ENCODE measurements around the gene DRD2. TPM values are rescaled to one million over a fixed set of nuclear protein-coding genes. Genes with fewer than 3 reads are reported as not detected.

Gene DRD2
- total RNA-seq, 2 experiments from 2014 or later, result not detected

DNA sequence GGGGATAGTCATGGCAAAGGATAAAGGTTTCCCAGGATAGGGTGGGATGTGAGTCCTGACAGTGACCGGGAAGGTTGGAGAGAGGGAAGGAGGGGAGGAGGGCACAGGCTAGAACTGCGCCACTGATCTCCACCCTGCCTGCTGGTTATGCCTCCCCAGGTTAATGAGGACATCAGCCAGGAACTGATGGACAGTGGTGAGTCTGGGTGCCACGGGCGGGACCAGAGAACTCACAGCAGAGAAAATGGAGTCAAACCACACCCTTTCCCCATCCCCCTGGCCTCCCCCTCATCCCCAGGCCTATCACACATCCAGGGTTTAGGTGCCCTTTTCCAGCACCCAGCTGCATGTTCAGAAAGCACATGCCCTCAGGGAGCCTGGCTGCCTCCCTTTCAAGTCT is 77.4 kb downstream of the DRD2 start:
- H3K27ac Mint-ChIP-seq, result no peak overlapping the region
- TF ChIP-seq, protein P1, sequence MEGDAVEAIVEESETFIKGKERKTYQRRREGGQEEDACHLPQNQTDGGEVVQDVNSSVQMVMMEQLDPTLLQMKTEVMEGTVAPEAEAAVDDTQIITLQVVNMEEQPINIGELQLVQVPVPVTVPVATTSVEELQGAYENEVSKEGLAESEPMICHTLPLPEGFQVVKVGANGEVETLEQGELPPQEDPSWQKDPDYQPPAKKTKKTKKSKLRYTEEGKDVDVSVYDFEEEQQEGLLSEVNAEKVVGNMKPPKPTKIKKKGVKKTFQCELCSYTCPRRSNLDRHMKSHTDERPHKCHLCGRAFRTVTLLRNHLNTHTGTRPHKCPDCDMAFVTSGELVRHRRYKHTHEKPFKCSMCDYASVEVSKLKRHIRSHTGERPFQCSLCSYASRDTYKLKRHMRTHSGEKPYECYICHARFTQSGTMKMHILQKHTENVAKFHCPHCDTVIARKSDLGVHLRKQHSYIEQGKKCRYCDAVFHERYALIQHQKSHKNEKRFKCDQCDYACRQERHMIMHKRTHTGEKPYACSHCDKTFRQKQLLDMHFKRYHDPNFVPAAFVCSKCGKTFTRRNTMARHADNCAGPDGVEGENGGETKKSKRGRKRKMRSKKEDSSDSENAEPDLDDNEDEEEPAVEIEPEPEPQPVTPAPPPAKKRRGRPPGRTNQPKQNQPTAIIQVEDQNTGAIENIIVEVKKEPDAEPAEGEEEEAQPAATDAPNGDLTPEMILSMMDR (IDR thresholded peaks at IDR 0.05), result no peak
- H3K4me3 ChIP-seq (ENCODE audit: low read length), result no peak overlapping the region
- DNase-seq, result no peak
- H3K4me3 Mint-ChIP-seq, result no peak overlapping the region
- no peak for ATAC-seq (ENCODE audit: poor library complexity)
- no peaks in the 10 kb centered on the region for H3K4me1 Mint-ChIP-seq (ENCODE audit: low read depth)
- H3K36me3 ChIP-seq (ENCODE audit: insufficient read depth, low read length), result no peaks in the 10 kb centered on the region
- intact Hi-C loops (cut with DNase I, micrococcal nuclease), result no loop called here
- H3K36me3 Mint-ChIP-seq (ENCODE audit: low read depth), result no peaks in the 10 kb centered on the region
- H3K9me3 Mint-ChIP-seq, result no peaks in the 10 kb centered on the region
- no peaks in the 10 kb centered on the region for H3K9me3 ChIP-seq (ENCODE audit: control insufficient read depth in 1 of 2, insufficient read depth in 1 of 2, low read length in 2 of 2)
- no peak overlapping the region for H3K27ac ChIP-seq (ENCODE audit: low read depth in 1 of 2, low read length in 2 of 2)
- no peaks in the 10 kb centered on the region for H3K27me3 ChIP-seq (ENCODE audit: control insufficient read depth in 1 of 2, insufficient read depth in 2 of 2, low read length in 2 of 2)
- H3K4me1 ChIP-seq (ENCODE audit: insufficient read depth, low read length), result no peaks in the 10 kb centered on the region
- ChIA-PET POLR2A (no interaction called here), CTCF (no interaction called here)
- no peaks in the 10 kb centered on the region for H3K27me3 Mint-ChIP-seq

DNA sequence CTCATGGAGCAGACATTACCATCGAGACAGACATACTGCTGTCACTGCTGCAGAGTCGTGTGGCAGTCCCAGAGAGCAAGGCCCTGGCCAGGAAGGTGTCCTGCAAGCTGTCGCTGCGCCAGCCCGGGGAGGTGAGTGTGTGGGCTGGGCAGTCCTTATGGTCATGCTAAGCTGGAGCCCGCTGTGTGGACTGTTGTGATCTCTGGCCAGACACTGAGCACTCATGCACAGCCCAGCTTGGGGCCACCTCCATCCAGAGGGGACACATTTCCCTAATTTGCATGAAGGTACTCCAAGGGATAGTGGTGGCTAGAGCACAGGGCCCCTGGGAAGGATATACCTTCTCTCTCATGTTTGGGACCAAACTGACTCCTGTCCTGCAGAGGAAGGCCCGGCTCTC is 78.0 kb downstream of the DRD2 start:
- intact Hi-C loops (cut with DNase I, micrococcal nuclease), result no loop called here
- Mint-ChIP-seq H3K27me3 (no peaks in the 10 kb centered on the region), H3K9me3 (no peaks in the 10 kb centered on the region), H3K27ac (no peak overlapping the region), H3K4me1 (ENCODE audit: low read depth) (no peaks in the 10 kb centered on the region), H3K4me3 (no peak overlapping the region), H3K36me3 (ENCODE audit: low read depth) (no peaks in the 10 kb centered on the region)
- Histone ChIP-seq H3K27me3 (ENCODE audit: control insufficient read depth in 1 of 2, insufficient read depth in 2 of 2, low read length in 2 of 2) (no peaks in the 10 kb centered on the region), H3K36me3 (ENCODE audit: insufficient read depth, low read length) (no peaks in the 10 kb centered on the region), H3K4me3 (ENCODE audit: low read length) (no peak overlapping the region), H3K27ac (ENCODE audit: low read depth in 1 of 2, low read length in 2 of 2) (no peak overlapping the region), H3K9me3 (ENCODE audit: control insufficient read depth in 1 of 2, insufficient read depth in 1 of 2, low read length in 2 of 2) (no peaks in the 10 kb centered on the region), H3K4me1 (ENCODE audit: insufficient read depth, low read length) (no peaks in the 10 kb centered on the region)
- no peak for ATAC-seq (ENCODE audit: poor library complexity)
- TF ChIP-seq, protein P1 (IDR thresholded peaks at IDR 0.05), result no peak
- ChIA-PET POLR2A (no interaction called here), CTCF (no interaction called here)
- no peak for DNase-seq

DNA sequence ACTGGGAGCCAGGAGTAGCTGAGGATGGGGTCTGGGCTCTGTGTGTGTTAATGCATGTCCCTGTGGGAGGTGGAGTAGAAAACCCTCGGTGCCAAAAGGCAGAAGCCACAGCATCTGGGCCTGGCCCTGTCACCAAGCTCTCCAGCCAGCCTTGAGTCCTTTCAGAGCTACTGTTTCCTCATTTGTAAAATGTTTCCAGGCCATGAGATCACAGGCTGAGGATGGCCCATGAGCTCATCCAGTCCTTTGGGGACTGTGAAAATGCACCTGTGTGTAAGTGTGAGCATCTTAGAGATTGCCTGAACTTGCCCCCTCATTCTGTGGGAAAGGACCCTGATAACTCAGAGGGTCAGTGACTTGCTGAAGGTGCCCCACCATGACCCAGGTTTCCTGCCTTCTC is 78.5 kb downstream of the DRD2 start:
- no peaks in the 10 kb centered on the region for H3K36me3 ChIP-seq (ENCODE audit: insufficient read depth, low read length)
- ChIA-PET POLR2A (no interaction called here), CTCF (no interaction called here)
- H3K27me3 Mint-ChIP-seq, result no peaks in the 10 kb centered on the region
- TF ChIP-seq, protein P1 (IDR thresholded peaks at IDR 0.05), result no peak
- ATAC-seq (ENCODE audit: poor library complexity) (no peak), DNase-seq (no peak)
- H3K4me3 ChIP-seq (ENCODE audit: low read length), result no peak overlapping the region
- no peaks in the 10 kb centered on the region for H3K4me1 Mint-ChIP-seq (ENCODE audit: low read depth)
- H3K36me3 Mint-ChIP-seq (ENCODE audit: low read depth), result no peaks in the 10 kb centered on the region
- H3K27ac ChIP-seq (ENCODE audit: low read depth in 1 of 2, low read length in 2 of 2), result no peak overlapping the region
- H3K9me3 Mint-ChIP-seq, result no peaks in the 10 kb centered on the region
- no peaks in the 10 kb centered on the region for H3K9me3 ChIP-seq (ENCODE audit: control insufficient read depth in 1 of 2, insufficient read depth in 1 of 2, low read length in 2 of 2)
- H3K4me1 ChIP-seq (ENCODE audit: insufficient read depth, low read length), result no peaks in the 10 kb centered on the region
- no peak overlapping the region for H3K4me3 Mint-ChIP-seq
- H3K27me3 ChIP-seq (ENCODE audit: control insufficient read depth in 1 of 2, insufficient read depth in 2 of 2, low read length in 2 of 2), result no peaks in the 10 kb centered on the region
- no peak overlapping the region for H3K27ac Mint-ChIP-seq
- intact Hi-C loops (cut with DNase I, micrococcal nuclease), result no loop called here

All from CD4-positive, alpha-beta T cell (primary cell).